GM12875 (cell line): Measurements from ENCODE around the gene THAP7.

Experiments used
- H3K4me3 ChIP-seq: one replicate; pipeline ENCODE4 v1.5.1; 2011; ENCODE audit warnings: low read depth, low read length, control low read depth
- TF ChIP-seq, protein P1 (sequence below): IDR thresholded peaks from 2 replicates; pipeline ENCODE4 v1.5.1; 2011; ENCODE audit warnings: low read depth, mild to moderate bottlenecking, control low read depth, inconsistent platforms, low read length, moderate library complexity, borderline replicate concordance; ENCODE audit not compliant: insufficient read depth

The THAP7 gene

DNA sequence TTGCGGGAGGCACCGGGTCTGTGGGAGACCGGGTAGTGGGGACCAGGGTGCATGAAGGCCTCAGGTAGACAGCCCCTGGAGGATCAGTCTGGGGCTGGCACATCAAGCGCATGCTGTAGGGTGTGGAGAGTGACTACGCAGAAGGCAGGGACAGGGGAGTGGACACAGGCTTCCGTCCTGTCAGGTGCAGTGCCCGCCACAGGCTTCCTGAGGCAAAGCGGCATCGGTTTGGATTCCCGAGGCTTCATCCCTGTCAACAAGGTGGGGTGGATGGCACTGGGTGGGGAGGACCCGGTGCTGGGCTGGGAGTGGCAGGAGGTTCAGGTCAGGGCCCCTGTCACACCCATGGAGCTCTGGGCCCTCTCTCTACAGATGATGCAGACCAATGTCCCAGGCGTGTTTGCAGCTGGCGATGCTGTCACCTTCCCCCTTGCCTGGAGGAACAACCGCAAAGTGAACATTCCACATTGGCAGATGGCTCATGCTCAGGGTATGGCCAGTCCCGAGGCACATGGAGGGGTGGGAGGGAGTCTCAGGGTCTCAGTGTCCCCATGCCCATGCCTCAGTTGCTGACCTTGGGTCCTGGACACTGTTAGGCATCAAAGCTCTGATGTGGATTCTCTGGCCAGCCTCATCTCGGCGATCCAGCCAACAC, 24.3 kb downstream of the THAP7 start:
- TF ChIP-seq, protein P1, sequence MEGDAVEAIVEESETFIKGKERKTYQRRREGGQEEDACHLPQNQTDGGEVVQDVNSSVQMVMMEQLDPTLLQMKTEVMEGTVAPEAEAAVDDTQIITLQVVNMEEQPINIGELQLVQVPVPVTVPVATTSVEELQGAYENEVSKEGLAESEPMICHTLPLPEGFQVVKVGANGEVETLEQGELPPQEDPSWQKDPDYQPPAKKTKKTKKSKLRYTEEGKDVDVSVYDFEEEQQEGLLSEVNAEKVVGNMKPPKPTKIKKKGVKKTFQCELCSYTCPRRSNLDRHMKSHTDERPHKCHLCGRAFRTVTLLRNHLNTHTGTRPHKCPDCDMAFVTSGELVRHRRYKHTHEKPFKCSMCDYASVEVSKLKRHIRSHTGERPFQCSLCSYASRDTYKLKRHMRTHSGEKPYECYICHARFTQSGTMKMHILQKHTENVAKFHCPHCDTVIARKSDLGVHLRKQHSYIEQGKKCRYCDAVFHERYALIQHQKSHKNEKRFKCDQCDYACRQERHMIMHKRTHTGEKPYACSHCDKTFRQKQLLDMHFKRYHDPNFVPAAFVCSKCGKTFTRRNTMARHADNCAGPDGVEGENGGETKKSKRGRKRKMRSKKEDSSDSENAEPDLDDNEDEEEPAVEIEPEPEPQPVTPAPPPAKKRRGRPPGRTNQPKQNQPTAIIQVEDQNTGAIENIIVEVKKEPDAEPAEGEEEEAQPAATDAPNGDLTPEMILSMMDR: no peak
- no peak overlapping the region for H3K4me3 ChIP-seq

DNA sequence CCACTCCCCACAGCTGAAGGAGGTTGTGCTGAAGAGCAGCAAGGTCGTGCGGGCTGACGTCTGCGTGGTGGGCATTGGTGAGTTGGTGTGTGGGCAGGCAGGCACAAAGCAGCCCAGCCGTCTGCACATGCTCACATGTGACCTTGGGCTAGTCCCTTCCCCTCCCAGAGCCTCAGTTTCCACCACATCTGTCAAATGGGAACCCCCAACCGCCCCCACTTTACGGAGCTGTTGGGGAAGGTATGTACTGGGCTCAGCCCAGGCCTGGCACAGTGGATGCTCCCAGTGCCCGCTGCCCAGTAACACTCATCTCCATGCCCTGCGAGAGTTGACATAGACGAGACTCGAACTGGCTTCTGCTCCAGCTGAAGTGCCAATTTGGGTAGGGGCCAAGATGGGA, 24.9 kb downstream of the THAP7 start:
- TF ChIP-seq, protein P1: no peak

DNA sequence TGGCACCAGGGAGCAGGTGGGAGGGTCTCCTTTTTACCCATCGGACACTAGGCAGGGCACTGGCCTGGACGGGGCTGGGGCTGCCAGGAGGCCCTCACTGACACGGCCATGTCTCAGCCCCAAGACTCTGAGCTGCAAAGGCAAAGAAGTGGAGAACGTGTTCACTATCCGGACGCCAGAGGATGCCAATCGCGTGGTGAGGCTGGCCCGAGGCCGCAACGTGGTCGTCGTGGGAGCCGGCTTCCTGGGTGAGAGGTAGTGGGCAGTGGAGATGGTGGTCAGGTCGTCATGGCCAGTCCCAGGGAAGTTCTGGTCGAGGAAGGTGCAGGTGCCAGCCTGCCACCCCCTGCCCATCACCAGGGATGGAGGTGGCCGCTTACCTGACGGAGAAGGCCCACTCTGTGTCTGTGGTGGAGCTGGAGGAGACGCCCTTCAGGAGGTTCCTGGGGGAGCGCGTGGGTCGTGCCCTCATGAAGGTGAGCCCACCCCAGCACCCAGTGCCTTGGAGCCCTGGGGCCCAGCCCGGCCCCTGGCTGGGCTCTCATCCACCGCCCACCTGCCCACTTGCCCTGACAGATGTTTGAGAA, 25.5 kb downstream of the THAP7 start:
- no peak overlapping the region for H3K4me3 ChIP-seq
- TF ChIP-seq, protein P1: no peak

More for the DNA sequence above, 24.9 kb downstream of the THAP7 start:
- no peak overlapping the region for H3K4me3 ChIP-seq

DNA sequence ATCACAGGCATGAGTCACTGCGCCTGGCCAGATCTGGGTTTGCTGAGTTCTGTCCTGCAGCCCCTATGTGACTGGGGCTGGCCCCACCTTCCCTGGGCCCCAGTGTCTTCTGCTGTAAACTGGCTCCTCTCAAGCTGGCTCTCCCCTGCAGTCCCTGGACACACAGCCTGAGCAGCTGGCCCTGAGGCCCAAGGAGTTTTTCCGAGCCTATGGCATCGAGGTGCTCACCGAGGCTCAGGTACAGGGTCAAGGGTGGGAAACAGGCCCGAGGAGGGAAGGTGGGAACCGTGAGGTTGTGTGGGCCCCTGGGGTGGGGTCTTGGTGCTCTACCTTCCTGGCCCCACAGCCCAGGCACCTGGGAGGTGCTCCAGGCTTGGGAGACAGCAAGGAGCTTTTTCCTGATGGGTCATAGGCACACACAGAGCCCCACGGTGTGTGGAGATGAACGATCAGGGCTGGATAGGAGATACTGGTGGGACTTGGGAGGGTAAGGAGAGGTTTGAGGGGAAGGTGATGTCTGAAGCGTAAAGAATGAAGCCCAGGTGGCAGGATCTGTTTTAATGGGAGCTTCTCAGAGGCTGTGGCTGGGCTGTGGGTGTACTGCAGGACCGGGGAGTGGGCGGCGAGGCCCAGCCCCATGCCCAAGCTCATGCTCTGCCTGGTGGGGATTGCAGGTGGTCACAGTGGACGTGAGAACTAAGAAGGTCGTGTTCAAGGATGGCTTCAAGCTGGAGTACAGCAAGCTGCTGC, 26.2 kb downstream of the THAP7 start:
- TF ChIP-seq, protein P1: no peak
- H3K4me3 ChIP-seq: no peak overlapping the region

DNA sequence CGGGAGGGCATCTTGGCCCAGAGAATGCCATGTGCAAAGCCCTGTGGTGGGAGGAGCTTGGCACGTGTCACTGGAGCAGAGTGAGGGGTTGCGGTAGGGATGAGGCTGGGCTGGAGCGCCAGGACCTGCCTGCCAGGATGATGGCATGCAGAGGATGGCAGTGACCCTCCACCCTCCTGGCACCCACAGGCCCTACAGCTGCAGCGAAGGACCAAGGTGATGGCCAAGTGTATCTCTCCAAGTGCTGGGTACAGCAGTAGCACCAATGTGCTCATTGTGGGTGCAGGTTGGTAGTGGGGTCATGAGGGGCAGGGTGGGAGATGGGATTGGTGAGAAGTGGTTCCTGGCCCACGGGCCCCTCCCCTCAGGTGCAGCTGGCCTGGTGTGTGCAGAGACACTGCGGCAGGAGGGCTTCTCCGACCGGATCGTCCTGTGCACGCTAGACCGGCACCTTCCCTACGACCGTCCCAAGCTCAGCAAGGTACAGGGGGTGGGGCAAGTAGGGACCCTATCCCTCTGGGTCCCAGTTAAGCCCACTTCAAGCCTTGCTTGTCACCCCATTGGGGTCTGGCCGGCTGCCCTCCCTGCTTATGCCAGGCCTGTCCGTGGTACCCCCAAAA, 27.5 kb downstream of the THAP7 start:
- TF ChIP-seq, protein P1: no peak
- H3K4me3 ChIP-seq: no peak overlapping the region

DNA sequence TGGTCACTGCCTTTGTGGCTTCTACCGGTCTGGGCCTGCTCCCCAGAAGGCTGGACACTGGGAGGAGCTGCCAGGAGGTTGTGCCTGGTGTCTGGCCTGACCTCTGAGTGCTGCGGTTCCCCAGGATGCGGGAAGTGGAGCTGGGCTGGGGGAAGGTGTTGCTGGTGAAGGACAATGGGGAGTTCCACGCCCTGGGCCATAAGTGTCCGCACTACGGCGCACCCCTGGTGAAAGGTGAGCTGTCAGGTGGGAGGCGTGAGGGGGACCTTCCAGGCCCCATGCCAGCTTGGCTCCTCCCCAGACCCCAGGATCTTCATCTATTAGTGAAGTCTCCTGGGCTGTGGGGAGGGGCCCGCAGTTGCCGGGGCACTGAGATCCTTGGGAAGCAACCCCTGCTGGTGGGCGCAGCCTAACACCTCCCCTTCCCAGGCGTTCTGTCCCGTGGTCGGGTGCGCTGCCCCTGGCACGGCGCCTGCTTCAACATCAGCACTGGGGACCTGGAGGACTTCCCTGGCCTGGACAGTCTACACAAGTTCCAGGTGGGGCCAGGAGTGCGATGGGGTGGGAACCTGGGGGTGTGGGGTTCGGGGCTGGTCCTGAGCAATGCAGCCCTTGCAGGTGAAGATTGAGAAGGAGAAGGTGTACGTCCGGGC, 28.2 kb downstream of the THAP7 start:
- TF ChIP-seq, protein P1: no peak
- no peak overlapping the region for H3K4me3 ChIP-seq
